SK-N-SH treated with all-trans-retinoic acid at 6 μM for 48 hours (cell line): Measurements from ENCODE around the gene GCC1.
A peak's percentile ranks its signal among the peaks of the same experiment; 100 is the strongest.

ENCODE experiments used
- ATAC-seq: fragments of 200-7000 bp; cut with Tn5 transposase; 3 replicates; pipeline ENCODE4 v1.9.1; 2020; ENCODE audit warnings: mild to moderate bottlenecking, moderate library complexity
- ARNTL ChIP-seq: fragments of 450-650 bp; formaldehyde crosslinking; IDR thresholded peaks from 2 replicates; pipeline ENCODE4 v1.5.0; 2020; ENCODE audit warnings: low read depth, mild to moderate bottlenecking, moderate library complexity, borderline replicate concordance
- CSDC2 ChIP-seq: fragments of 250-450 bp; sonication (Bioruptor Pico); IDR thresholded peaks from 2 replicates; pipeline ENCODE4 v1.5.0; 2020; ENCODE audit warnings: mild to moderate bottlenecking, moderate library complexity
- ESRRG ChIP-seq: fragments of 250-450 bp; sonication (Bioruptor Pico); IDR thresholded peaks from 2 replicates; pipeline ENCODE4 v1.6.1; 2021; ENCODE audit warnings: mild to moderate bottlenecking
- GLIS3 ChIP-seq: fragments of 250-450 bp; sonication (Bioruptor Pico); IDR thresholded peaks from 2 replicates; pipeline ENCODE4 v1.5.0; 2020; ENCODE audit warnings: mild to moderate bottlenecking, moderate library complexity
- ISL1 ChIP-seq: fragments of 250-450 bp; sonication (Bioruptor Pico); IDR thresholded peaks from 2 replicates; pipeline ENCODE4 v2.1.2; 2022; ENCODE audit warnings: mild to moderate bottlenecking, moderate library complexity
- OSR1 ChIP-seq: fragments of 250-450 bp; sonication (Bioruptor Pico); IDR thresholded peaks from 2 replicates; pipeline ENCODE4 v1.8.0; 2022; ENCODE audit warnings: moderate library complexity, mild to moderate bottlenecking, inconsistent platforms
- PATZ1 ChIP-seq: fragments of 250-450 bp; sonication (Bioruptor Pico); IDR thresholded peaks from 2 replicates; pipeline ENCODE4 v1.8.0; 2020; ENCODE audit warnings: mild to moderate bottlenecking, moderate library complexity, borderline replicate concordance
- POU6F1 ChIP-seq: fragments of 250-450 bp; sonication (Bioruptor Pico); IDR thresholded peaks from 2 replicates; pipeline ENCODE4 v1.8.0; 2021; ENCODE audit warnings: low read depth, mild to moderate bottlenecking, moderate library complexity, borderline replicate concordance
- RARB ChIP-seq: fragments of 250-450 bp; sonication (Bioruptor Pico); IDR thresholded peaks from 2 replicates; pipeline ENCODE4 v1.8.0; 2021; ENCODE audit warnings: mild to moderate bottlenecking, moderate library complexity
- SNAI2 ChIP-seq: fragments of 250-450 bp; sonication (Bioruptor Pico); IDR thresholded peaks from 2 replicates; pipeline ENCODE4 v1.5.0; 2020; ENCODE audit warnings: mild to moderate bottlenecking, moderate library complexity
- TOX ChIP-seq: fragments of 250-450 bp; sonication (Bioruptor Pico); IDR thresholded peaks from 2 replicates; pipeline ENCODE4 v1.8.0; 2021; ENCODE audit warnings: mild to moderate bottlenecking, moderate library complexity, borderline replicate concordance
- TSHZ2 ChIP-seq: fragments of 250-450 bp; sonication (Bioruptor Pico); IDR thresholded peaks from 2 replicates; pipeline ENCODE4 v1.5.0; 2020; ENCODE audit warnings: mild to moderate bottlenecking, moderate library complexity
- ZC3H10 ChIP-seq: fragments of 250-450 bp; sonication (Bioruptor Pico); IDR thresholded peaks from 2 replicates; pipeline ENCODE4 v1.5.1; 2021; ENCODE audit warnings: mild to moderate bottlenecking, moderate library complexity
- ZFP3 ChIP-seq: fragments of 250-450 bp; sonication (Bioruptor Pico); IDR thresholded peaks from 2 replicates; pipeline ENCODE4 v1.5.0; 2020; ENCODE audit warnings: mild to moderate bottlenecking, moderate library complexity
- ZFP30 ChIP-seq: fragments of 450-650 bp; formaldehyde crosslinking; IDR thresholded peaks from 2 replicates; pipeline ENCODE4 v1.5.0; 2022; ENCODE audit warnings: mild to moderate bottlenecking, moderate library complexity
- ZNF565 ChIP-seq: fragments of 450-650 bp; formaldehyde crosslinking; conservative IDR thresholded peaks from 2 replicates; pipeline ENCODE4 v1.5.0; 2020; ENCODE audit warnings: low read depth, mild to moderate bottlenecking, moderate library complexity
- ZNF70 ChIP-seq: fragments of 450-650 bp; formaldehyde crosslinking; IDR thresholded peaks from 2 replicates; pipeline ENCODE4 v1.5.0; 2020; ENCODE audit warnings: mild to moderate bottlenecking, moderate library complexity
- TF ChIP-seq, protein P1 (sequence below): fragments of 250-450 bp; sonication (Bioruptor Pico); IDR thresholded peaks from 2 replicates; pipeline ENCODE4 v1.5.1; 2020; ENCODE audit warnings: low read depth, mild to moderate bottlenecking, moderate library complexity
- TF ChIP-seq, protein P2 (sequence below): fragments of 250-450 bp; sonication (Bioruptor Pico); IDR thresholded peaks from 2 replicates; pipeline ENCODE4 v1.5.1; 2021; ENCODE audit warnings: mild to moderate bottlenecking, moderate library complexity

The GCC1 gene

GRCh38 chr7:127585044-127585953 is at the start of gene GCC1:
GCC1 (minus strand) TSS chr7:127585596; CDS start chr7:127585182, 414 bp downstream.
- no peak for TF ChIP-seq OSR1 (CRISPR knock-in tag)
- TF ChIP-seq ZC3H10 (CRISPR knock-in tag), result no peak
- TF ChIP-seq SNAI2 (CRISPR knock-in tag), result no peak
- TF ChIP-seq GLIS3 (CRISPR knock-in tag), result peak; percentile 70
- TF ChIP-seq, protein P1, sequence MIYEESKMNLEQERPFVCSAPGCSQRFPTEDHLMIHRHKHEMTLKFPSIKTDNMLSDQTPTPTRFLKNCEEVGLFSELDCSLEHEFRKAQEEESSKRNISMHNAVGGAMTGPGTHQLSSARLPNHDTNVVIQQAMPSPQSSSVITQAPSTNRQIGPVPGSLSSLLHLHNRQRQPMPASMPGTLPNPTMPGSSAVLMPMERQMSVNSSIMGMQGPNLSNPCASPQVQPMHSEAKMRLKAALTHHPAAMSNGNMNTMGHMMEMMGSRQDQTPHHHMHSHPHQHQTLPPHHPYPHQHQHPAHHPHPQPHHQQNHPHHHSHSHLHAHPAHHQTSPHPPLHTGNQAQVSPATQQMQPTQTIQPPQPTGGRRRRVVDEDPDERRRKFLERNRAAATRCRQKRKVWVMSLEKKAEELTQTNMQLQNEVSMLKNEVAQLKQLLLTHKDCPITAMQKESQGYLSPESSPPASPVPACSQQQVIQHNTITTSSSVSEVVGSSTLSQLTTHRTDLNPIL (CRISPR knock-in tag), result no peak
- no peak for TF ChIP-seq ARNTL (CRISPR knock-in tag)
- TF ChIP-seq ISL1 (CRISPR knock-in tag), result no peak
- no peak for TF ChIP-seq CSDC2 (CRISPR knock-in tag)
- TF ChIP-seq PATZ1 (CRISPR knock-in tag), result no peak
- TF ChIP-seq ESRRG, result no peak
- TF ChIP-seq ZNF70 (CRISPR knock-in tag), result no peak
- 0 out of 2 replicates have a peak, but pooled peaks have one; percentile 48 for TF ChIP-seq ZFP3 (CRISPR knock-in tag)
- TF ChIP-seq TOX (CRISPR knock-in tag), result no peak
- TF ChIP-seq RARB (CRISPR knock-in tag), result no peak
- TF ChIP-seq TSHZ2 (CRISPR knock-in tag), result peak; percentile 39; the same call in 1 of the 2 replicates
- TF ChIP-seq, all 23 proteins: peak for 3
- peak; percentile 81 for ATAC-seq

DNA sequence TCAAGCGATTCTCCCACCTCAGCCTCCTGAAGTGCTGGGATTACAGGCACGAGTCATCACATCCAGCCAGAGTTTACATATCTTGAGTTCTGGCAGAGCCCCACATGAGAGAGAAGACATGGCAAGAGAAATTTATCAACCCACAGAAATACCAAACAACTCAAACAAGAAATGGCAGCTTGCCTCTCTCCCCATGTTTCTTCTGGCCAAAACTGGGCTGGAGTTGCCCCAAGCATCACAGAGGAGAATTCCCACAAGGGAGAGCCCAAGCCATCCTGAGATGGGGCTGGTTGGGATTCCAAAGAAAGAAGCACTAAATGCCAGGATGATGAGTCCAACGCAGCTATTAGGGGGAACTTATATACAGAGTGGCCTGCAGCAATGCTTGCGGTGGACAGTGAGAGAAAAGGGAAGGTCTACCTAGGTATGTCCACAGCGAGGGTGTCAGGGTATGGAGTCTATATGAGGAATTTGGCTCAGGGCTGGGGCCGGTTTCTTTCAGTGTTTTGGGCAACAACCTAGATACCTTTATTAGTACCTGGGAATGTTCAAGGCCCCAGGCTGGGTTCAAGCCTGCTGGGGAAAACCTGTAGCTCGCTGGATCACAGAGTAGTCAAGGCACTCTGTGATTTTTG is 47.0 kb upstream of the GCC1 start:
- TF ChIP-seq, protein P1 (CRISPR knock-in tag), result no peak
- TF ChIP-seq POU6F1 (CRISPR knock-in tag), result no peak

GRCh38 chr7:127629268-127629854 is 44.0 kb upstream of the GCC1 start:
- peak; percentile 79 for ATAC-seq
- TF ChIP-seq ZNF565 (no peak), ZFP30 (CRISPR knock-in tag) (no peak), ARNTL (CRISPR knock-in tag) (no peak), ISL1 (CRISPR knock-in tag) (no peak), TOX (CRISPR knock-in tag) (no peak)
- TF ChIP-seq, protein P2, sequence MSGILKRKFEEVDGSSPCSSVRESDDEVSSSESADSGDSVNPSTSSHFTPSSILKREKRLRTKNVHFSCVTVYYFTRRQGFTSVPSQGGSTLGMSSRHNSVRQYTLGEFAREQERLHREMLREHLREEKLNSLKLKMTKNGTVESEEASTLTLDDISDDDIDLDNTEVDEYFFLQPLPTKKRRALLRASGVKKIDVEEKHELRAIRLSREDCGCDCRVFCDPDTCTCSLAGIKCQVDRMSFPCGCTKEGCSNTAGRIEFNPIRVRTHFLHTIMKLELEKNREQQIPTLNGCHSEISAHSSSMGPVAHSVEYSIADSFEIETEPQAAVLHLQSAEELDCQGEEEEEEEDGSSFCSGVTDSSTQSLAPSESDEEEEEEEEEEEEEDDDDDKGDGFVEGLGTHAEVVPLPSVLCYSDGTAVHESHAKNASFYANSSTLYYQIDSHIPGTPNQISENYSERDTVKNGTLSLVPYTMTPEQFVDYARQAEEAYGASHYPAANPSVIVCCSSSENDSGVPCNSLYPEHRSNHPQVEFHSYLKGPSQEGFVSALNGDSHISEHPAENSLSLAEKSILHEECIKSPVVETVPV (CRISPR knock-in tag), result no peak

More for the DNA sequence above, 47.0 kb upstream of the GCC1 start:
- peak; percentile 43 for ATAC-seq
